Measurements from ENCODE around the gene TMEM37.

DNA sequence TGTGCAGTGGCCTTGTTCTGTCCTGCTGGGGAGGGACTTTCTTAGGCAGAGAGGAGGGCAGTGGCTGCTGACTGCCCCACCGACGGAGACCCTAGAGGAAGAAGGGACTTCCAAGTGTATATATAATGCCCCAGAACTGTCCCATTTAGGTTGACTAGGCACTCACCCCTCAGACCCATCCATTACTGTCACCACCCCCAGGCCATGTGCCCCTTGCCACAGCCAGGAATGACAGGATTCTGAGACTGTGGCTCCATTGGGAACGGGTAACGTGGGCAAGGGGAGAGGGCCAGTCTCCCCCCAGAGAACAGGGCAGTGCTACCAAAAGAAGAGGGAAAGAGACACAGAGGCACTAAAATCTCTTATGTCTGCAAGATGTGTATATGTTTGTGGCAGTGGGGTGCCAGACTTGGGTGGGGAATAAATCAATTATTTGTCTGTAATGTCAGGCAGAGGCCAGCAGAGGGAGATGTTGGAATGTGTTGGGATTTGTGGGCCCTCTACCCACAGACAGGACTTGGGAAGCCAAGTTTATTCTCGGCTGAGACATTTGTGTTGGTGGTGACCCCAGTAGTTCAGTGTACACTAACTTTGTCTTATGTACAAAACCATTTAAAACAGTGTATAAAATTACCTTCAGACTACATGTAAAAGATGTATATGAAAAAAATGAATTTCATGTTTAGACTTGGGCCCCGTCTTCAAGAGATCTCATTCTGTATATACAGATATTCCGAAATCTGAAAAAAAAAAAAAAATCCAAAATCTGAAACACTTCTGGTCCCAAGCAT is 24.0 kb upstream of the TMEM37 start:
- TF ChIP-seq EZH2 (IDR thresholded peaks at IDR 0.05; ENCODE audit: borderline replicate concordance, insufficient read depth, low read length, poor library complexity, severe bottlenecking), result no peak
- TF ChIP-seq CTCF (IDR thresholded peaks at IDR 0.05; ENCODE audit: poor library complexity, severe bottlenecking), result peak; percentile 86
- TF ChIP-seq POLR2AphosphoS5 (IDR thresholded peaks at IDR 0.05), result no peak
- TF ChIP-seq SMC3 (conservative IDR thresholded peaks at IDR 0.05; ENCODE audit: poor library complexity), result peak; percentile 90

Measured in neural cell (in vitro differentiated cells).